22Rv1 (cell line): ENCODE data around the gene SHMT2.

Source experiments
- CTCF ChIP-seq: fragments of 450-650 bp; IDR thresholded peaks from 2 replicates; pipeline ENCODE4 v1.5.1; 2017; ENCODE audit warnings: mild to moderate bottlenecking
- ZFX ChIP-seq: fragments of 450-650 bp; IDR thresholded peaks from 2 replicates; pipeline ENCODE4 v1.6.1; 2017; ENCODE audit warnings: antibody characterized with exemption, borderline replicate concordance

GRCh38 chr12:57234571-57235016 is 5.1 kb downstream of the SHMT2 start:
- TF ChIP-seq CTCF = no peak
- no peak for TF ChIP-seq ZFX
